ENCODE measurements around the gene GAGE10.

Gene GAGE10

GRCh38 chrX:49266523-49267445 is 36.7 kb upstream of the GAGE10 start:
- H3K27ac ChIP-seq: no peak overlapping the region
- no peak for DNase-seq
- no peaks in the 10 kb centered on the region for H3K27me3 ChIP-seq (replicated peaks)
- no peak for TF ChIP-seq CTCF (IDR thresholded peaks at IDR 0.05; ENCODE audit: low read depth, low read length, missing control alignments)
- in situ Hi-C loops (cut with HindIII; ENCODE audit: low pct_ligation_motif_present, low sequenced_read_pairs): no loop called here
- H3K36me3 ChIP-seq (replicated peaks): no peaks in the 10 kb centered on the region
- no peak overlapping the region for H3K4me3 ChIP-seq (ENCODE audit: low read depth, low read length)

GRCh38 chrX:49268702-49269009 is 34.8 kb upstream of the GAGE10 start:
- Histone ChIP-seq H3K27me3 (replicated peaks) (no peaks in the 10 kb centered on the region), H3K4me3 (ENCODE audit: low read depth, low read length) (peak overlapping the region; percentile 56), H3K36me3 (replicated peaks) (no peaks in the 10 kb centered on the region), H3K27ac (peak overlapping the region; percentile 98)
- in situ Hi-C loops (cut with HindIII; ENCODE audit: low pct_ligation_motif_present, low sequenced_read_pairs): no loop called here
- DNase-seq: no peak
- no peak for TF ChIP-seq CTCF (IDR thresholded peaks at IDR 0.05; ENCODE audit: low read depth, low read length, missing control alignments)

- Histone ChIP-seq H3K27me3 (replicated peaks) (no peaks in the 10 kb centered on the region), H3K27ac (peak overlapping the region; percentile 98), H3K36me3 (replicated peaks) (no peaks in the 10 kb centered on the region), H3K4me3 (ENCODE audit: low read depth, low read length) (peak overlapping the region; percentile 66)
- TF ChIP-seq CTCF (IDR thresholded peaks at IDR 0.05; ENCODE audit: low read depth, low read length, missing control alignments): no peak
- DNase-seq: peak; percentile 97
- in situ Hi-C loops (cut with HindIII; ENCODE audit: low pct_ligation_motif_present, low sequenced_read_pairs): no loop called here
These were observed 34.3 kb upstream of the GAGE10 start for GRCh38 chrX:49269010-49269766.

GRCh38 chrX:49269767-49270248 is 33.6 kb upstream of the GAGE10 start, which contains the start of gene PPP1R3F:
Gene PPP1R3F, plus strand, starts transcription at chrX:49269793. Its CDS starts 77 bp downstream, at chrX:49269870.
- Histone ChIP-seq H3K4me3 (ENCODE audit: low read depth, low read length) (peak within 1 kb of the TSS; percentile 66), H3K36me3 (replicated peaks) (no peaks in the 10 kb centered on the region), H3K27ac (peak within 1 kb of the TSS; percentile 98), H3K27me3 (replicated peaks) (no peaks in the 10 kb centered on the region)
- in situ Hi-C loops (cut with HindIII; ENCODE audit: low pct_ligation_motif_present, low sequenced_read_pairs): no loop called here
- DNase-seq: no peak
- no peak for TF ChIP-seq CTCF (IDR thresholded peaks at IDR 0.05; ENCODE audit: low read depth, low read length, missing control alignments)

GRCh38 chrX:49270249-49270921 is 33.1 kb upstream of the GAGE10 start:
- Histone ChIP-seq H3K4me3 (ENCODE audit: low read depth, low read length) (peak overlapping the region; percentile 59), H3K27ac (peak overlapping the region; percentile 98), H3K36me3 (replicated peaks) (no peaks in the 10 kb centered on the region), H3K27me3 (replicated peaks) (no peaks in the 10 kb centered on the region)
- TF ChIP-seq CTCF (IDR thresholded peaks at IDR 0.05; ENCODE audit: low read depth, low read length, missing control alignments): no peak
- in situ Hi-C loops (cut with HindIII; ENCODE audit: low pct_ligation_motif_present, low sequenced_read_pairs): no loop called here
- DNase-seq: no peak

All from brain microvascular endothelial cell (primary cell).